ENCODE results near the gene NIN.

The NIN gene

DNA sequence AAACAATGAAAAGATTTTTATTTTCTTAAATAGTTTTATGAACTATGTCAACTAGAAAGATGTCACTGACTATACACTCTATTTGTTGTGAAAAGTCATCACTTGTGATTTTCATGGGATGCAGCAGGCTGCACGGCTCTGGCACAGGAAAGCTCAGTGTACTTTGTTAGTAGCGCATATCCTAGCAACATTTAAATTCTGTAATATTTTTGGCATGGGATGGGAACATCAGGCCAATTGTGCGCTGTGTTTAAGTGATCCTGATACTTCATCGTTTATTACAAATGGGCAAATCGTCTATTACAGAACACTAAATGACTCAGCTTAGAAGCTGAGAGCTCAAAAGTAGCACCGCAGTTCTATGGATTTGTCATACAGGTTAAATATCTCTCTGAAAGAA is 102.1 kb downstream of the NIN start:
- Histone ChIP-seq H3K9ac (ENCODE audit: low read length) (no peak overlapping the region), H3K79me2 (ENCODE audit: insufficient read depth, low read length) (no peaks in the 10 kb centered on the region), H3K27ac (ENCODE audit: low read depth, low read length, poor library complexity, severe bottlenecking) (no peak overlapping the region), H2AFZ (ENCODE audit: low read length) (no peak overlapping the region), H3K9me2 (ENCODE audit: low read depth, low read length) (no peaks in the 10 kb centered on the region), H3K4me1 (ENCODE audit: insufficient read depth, low read length, severe bottlenecking) (no peaks in the 10 kb centered on the region), H3K4me2 (ENCODE audit: low read length) (no peak overlapping the region), H3K36me3 (ENCODE audit: insufficient read depth, low read length) (peaks cover 99% of the 10 kb centered on the region), H3K27me3 (ENCODE audit: insufficient read depth, low read length) (no peaks in the 10 kb centered on the region), H3F3A (ENCODE audit: insufficient read depth, low read length) (no peaks in the 10 kb centered on the region), H3K9me3 (ENCODE audit: low read length) (no peaks in the 10 kb centered on the region), H3K4me3 (ENCODE audit: low read depth, low read length, poor library complexity, severe bottlenecking) (no peak overlapping the region), H4K20me1 (ENCODE audit: insufficient read depth, low read length) (no peaks in the 10 kb centered on the region)
- TF ChIP-seq, protein P1, sequence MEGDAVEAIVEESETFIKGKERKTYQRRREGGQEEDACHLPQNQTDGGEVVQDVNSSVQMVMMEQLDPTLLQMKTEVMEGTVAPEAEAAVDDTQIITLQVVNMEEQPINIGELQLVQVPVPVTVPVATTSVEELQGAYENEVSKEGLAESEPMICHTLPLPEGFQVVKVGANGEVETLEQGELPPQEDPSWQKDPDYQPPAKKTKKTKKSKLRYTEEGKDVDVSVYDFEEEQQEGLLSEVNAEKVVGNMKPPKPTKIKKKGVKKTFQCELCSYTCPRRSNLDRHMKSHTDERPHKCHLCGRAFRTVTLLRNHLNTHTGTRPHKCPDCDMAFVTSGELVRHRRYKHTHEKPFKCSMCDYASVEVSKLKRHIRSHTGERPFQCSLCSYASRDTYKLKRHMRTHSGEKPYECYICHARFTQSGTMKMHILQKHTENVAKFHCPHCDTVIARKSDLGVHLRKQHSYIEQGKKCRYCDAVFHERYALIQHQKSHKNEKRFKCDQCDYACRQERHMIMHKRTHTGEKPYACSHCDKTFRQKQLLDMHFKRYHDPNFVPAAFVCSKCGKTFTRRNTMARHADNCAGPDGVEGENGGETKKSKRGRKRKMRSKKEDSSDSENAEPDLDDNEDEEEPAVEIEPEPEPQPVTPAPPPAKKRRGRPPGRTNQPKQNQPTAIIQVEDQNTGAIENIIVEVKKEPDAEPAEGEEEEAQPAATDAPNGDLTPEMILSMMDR (IDR thresholded peaks at IDR 0.05; ENCODE audit: low read length), result no peak
- TF ChIP-seq EZH2 (IDR thresholded peaks at IDR 0.05; ENCODE audit: borderline replicate concordance, low read length), result no peak

GRCh38 chr14:50726372-50727107 is 104.4 kb downstream of the NIN start:
- H3K27me3 ChIP-seq (ENCODE audit: insufficient read depth, low read length), result no peaks in the 10 kb centered on the region
- H3K4me1 ChIP-seq (ENCODE audit: insufficient read depth, low read length, severe bottlenecking), result no peaks in the 10 kb centered on the region
- H4K20me1 ChIP-seq (ENCODE audit: insufficient read depth, low read length), result no peaks in the 10 kb centered on the region
- TF ChIP-seq EZH2 (IDR thresholded peaks at IDR 0.05; ENCODE audit: borderline replicate concordance, low read length), result no peak
- TF ChIP-seq, protein P1 (IDR thresholded peaks at IDR 0.05; ENCODE audit: low read length), result no peak
- no peaks in the 10 kb centered on the region for H3K9me3 ChIP-seq (ENCODE audit: low read length)
- H3K36me3 ChIP-seq (ENCODE audit: insufficient read depth, low read length), result peaks cover 99% of the 10 kb centered on the region
- H3K4me2 ChIP-seq (ENCODE audit: low read length), result no peak overlapping the region
- H3K9ac ChIP-seq (ENCODE audit: low read length), result no peak overlapping the region
- 0 out of 2 replicates have a peak, but pooled peaks cover 5% of the 10 kb centered on the region for H3F3A ChIP-seq (ENCODE audit: insufficient read depth, low read length)
- no peaks in the 10 kb centered on the region for H3K79me2 ChIP-seq (ENCODE audit: insufficient read depth, low read length)
- H3K9me2 ChIP-seq (ENCODE audit: low read depth, low read length), result no peaks in the 10 kb centered on the region
- H2AFZ ChIP-seq (ENCODE audit: low read length), result no peak overlapping the region
- H3K4me3 ChIP-seq (ENCODE audit: low read depth, low read length, poor library complexity, severe bottlenecking), result no peak overlapping the region
- no peak overlapping the region for H3K27ac ChIP-seq (ENCODE audit: low read depth, low read length, poor library complexity, severe bottlenecking)

GRCh38 chr14:50725761-50726160 is 105.2 kb downstream of the NIN start:
- no peak overlapping the region for H3K4me2 ChIP-seq (ENCODE audit: low read length)
- H3K9ac ChIP-seq (ENCODE audit: low read length), result no peak overlapping the region
- H3K36me3 ChIP-seq (ENCODE audit: insufficient read depth, low read length), result peaks cover 93% of the 10 kb centered on the region
- H3K79me2 ChIP-seq (ENCODE audit: insufficient read depth, low read length), result no peaks in the 10 kb centered on the region
- no peaks in the 10 kb centered on the region for H3K9me3 ChIP-seq (ENCODE audit: low read length)
- 0 out of 2 replicates have a peak, but pooled peaks cover 5% of the 10 kb centered on the region for H3F3A ChIP-seq (ENCODE audit: insufficient read depth, low read length)
- TF ChIP-seq EZH2 (IDR thresholded peaks at IDR 0.05; ENCODE audit: borderline replicate concordance, low read length), result no peak
- TF ChIP-seq, protein P1 (IDR thresholded peaks at IDR 0.05; ENCODE audit: low read length), result no peak
- H3K9me2 ChIP-seq (ENCODE audit: low read depth, low read length), result no peaks in the 10 kb centered on the region
- H3K27me3 ChIP-seq (ENCODE audit: insufficient read depth, low read length), result no peaks in the 10 kb centered on the region
- no peak overlapping the region for H2AFZ ChIP-seq (ENCODE audit: low read length)
- H3K4me3 ChIP-seq (ENCODE audit: low read depth, low read length, poor library complexity, severe bottlenecking), result no peak overlapping the region
- no peaks in the 10 kb centered on the region for H3K4me1 ChIP-seq (ENCODE audit: insufficient read depth, low read length, severe bottlenecking)
- H4K20me1 ChIP-seq (ENCODE audit: insufficient read depth, low read length), result no peaks in the 10 kb centered on the region
- no peak overlapping the region for H3K27ac ChIP-seq (ENCODE audit: low read depth, low read length, poor library complexity, severe bottlenecking)

Data from OCI-LY1 (cell line).